Kidney epithelial cell (primary cell): Measurements from ENCODE around the gene AP3B2. TPM values are rescaled to one million over a fixed set of nuclear protein-coding genes. Genes with fewer than 3 reads are reported as not detected.
"Not testable (repeated sequence)": the region's sequence is repeated elsewhere in the genome, so short reads cannot be mapped to it uniquely, and the experiment has no call there.

Source experiments
- DNase-seq: peaks from one replicate; pipeline ENCODE4 v3.0.0-alpha.2; 2010; ENCODE audit warnings: low read depth
- H3K27me3 ChIP-seq: 2 replicates; pipeline ENCODE4 v1.6.0; 2011; ENCODE audit warnings: low read length; ENCODE audit not compliant: control insufficient read depth, insufficient read depth
- H3K36me3 ChIP-seq: 2 replicates; pipeline ENCODE4 v1.5.1; 2011; ENCODE audit warnings: low read length; ENCODE audit not compliant: control insufficient read depth, insufficient read depth
- H3K4me3 ChIP-seq: 2 replicates; pipeline ENCODE4 v1.5.1; 2011; ENCODE audit warnings: low read depth, mild to moderate bottlenecking, control low read depth, low read length
- CTCF ChIP-seq: IDR thresholded peaks from 2 replicates; pipeline ENCODE4 v1.5.1; 2011; ENCODE audit warnings: mild to moderate bottlenecking, moderate library complexity, low read length, control low read depth, inconsistent platforms; ENCODE audit not compliant: insufficient read depth, poor library complexity, severe bottlenecking
- total RNA-seq: library from RNA; depleted of rRNA; stranded (reverse); fragments of >200 nt; gene quantifications from 2 replicates; pipeline ENCODE4 v1.2.3, GENCODE V29; 2015

The AP3B2 gene
- total RNA-seq, 1 donor from 2014 or later: 0.54 TPM

GRCh38 chr15:82709081-82709420 is 624 bp downstream of the AP3B2 start:
- Histone ChIP-seq H3K36me3 (no peaks in the 10 kb centered on the region), H3K27me3 (peaks cover 3% of the 10 kb centered on the region), H3K4me3 (peak overlapping the region; percentile 57)
- no peak for DNase-seq
- no peak for TF ChIP-seq CTCF

GRCh38 chr15:82705856-82706255 is 3.8 kb downstream of the AP3B2 start:
- not testable (repeated sequence) for H3K36me3 ChIP-seq, DNase-seq, H3K4me3 ChIP-seq

DNA sequence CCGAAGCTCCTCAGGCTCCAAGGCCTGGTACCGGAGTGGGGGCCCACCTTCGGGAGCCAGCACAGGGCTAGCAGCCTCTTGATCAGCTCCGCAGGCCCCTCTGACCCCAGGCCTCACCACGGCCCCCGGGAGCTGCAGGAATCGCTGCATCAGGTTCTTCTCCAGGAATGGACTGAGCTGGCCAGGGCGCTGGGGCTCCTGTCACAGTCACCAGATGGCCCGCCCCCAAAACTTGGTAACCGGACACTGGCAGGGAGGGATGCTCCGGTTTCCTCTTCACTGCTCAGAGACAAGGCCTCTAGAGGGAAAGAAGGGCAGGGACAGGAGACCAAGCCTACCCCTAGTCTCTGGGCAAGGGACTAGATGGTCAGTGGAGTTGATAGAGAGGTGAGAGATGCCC is 9.9 kb downstream of the AP3B2 start:
- no peak for TF ChIP-seq CTCF
- no peak for DNase-seq
- Histone ChIP-seq H3K4me3 (no peak overlapping the region), H3K27me3 (peaks cover 2% of the 10 kb centered on the region), H3K36me3 (no peaks in the 10 kb centered on the region)

More at GRCh38 chr15:82705856-82706255, 3.8 kb downstream of the AP3B2 start:
- H3K27me3 ChIP-seq: not testable (repeated sequence)

- H3K27me3 ChIP-seq: peaks cover 2% of the 10 kb centered on the region
- DNase-seq: no peak
- no peaks in the 10 kb centered on the region for H3K36me3 ChIP-seq
- no peak overlapping the region for H3K4me3 ChIP-seq
- no peak for TF ChIP-seq CTCF
These were observed 10.8 kb downstream of the AP3B2 start for GRCh38 chr15:82698711-82699345.

DNA sequence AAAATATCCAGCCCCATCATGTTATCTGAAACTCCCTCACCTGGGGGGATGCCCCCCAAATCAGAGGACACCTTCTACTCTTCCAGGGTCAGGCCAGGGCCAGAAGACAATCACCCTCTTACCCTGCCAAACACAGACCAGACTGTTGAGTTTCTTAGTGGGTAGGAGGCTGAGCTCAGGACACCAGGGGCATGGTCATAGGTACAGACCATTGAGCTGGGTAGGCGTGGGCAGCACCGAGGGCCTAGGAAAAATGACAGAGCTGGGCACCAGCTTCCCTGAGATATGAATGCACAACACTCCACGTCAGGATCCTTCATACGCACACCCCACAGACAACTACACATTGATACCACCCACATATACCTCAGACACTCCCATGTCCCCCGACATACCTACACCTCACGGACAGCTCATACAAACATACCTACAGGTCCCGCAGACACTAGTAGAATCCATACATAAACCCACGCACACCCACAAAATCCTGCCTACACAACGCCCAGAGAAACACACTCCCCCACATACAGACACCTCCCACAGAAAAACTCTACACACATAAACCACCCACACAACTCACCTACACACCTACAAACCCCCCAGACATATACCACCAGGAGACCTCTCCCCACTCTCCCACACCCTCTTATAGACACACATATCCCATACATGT is 11.8 kb downstream of the AP3B2 start:
- H3K36me3 ChIP-seq: no peaks in the 10 kb centered on the region
- H3K27me3 ChIP-seq: peaks cover 2% of the 10 kb centered on the region
- H3K4me3 ChIP-seq: no peak overlapping the region
- no peak for DNase-seq
- no peak for TF ChIP-seq CTCF

DNA sequence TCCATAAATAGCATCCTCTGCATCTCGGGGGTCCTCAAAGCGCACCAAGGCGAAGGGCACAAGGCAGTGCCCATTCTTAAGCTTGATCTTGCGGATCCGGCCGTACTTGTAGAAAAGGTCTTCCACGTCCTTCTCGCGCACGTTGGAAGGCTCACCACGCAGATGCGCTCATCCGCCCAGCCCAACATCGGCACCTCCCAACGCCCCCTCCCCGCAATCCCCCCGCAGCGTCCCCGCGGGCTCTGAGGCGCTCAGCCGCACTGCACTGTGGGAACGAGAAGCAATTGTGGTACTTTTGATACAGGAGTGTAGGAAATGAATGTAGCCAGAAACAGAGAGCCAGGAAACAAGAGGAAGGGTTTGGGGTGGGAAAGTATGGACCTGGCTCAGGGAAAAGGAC is 17.5 kb downstream of the AP3B2 start:
- no peak for DNase-seq
- no peak for TF ChIP-seq CTCF
- H3K27me3 ChIP-seq: no peaks in the 10 kb centered on the region
- no peaks in the 10 kb centered on the region for H3K36me3 ChIP-seq
- H3K4me3 ChIP-seq: no peak overlapping the region
